Peyer's patch (tissue), 4 donors: ENCODE results near the gene ACAA2. TPM values are rescaled to one million over a fixed set of nuclear protein-coding genes. Genes with fewer than 3 reads are reported as not detected.
A peak's percentile ranks its signal among the peaks of the same experiment; 100 is the strongest.

Source experiments
- DNase-seq, 3 donors: peaks; one replicate each; pipeline ENCODE4 v3.0.0-alpha.2; 2017 to 2019
- H3K27ac ChIP-seq, 4 donors: fragments of 200-600 bp; sonication (generic); one replicate each; pipeline ENCODE4 v1.5.1; 2016 to 2019
- H3K27me3 ChIP-seq, 2 donors: fragments of 200-600 bp; sonication (generic); one replicate each; pipeline ENCODE4 v1.5.1; 2019
- H3K36me3 ChIP-seq, 3 donors: fragments of 200-600 bp; sonication (generic); one replicate each; pipeline ENCODE4 v1.5.1; 2016 to 2019
- H3K4me1 ChIP-seq, 4 donors: fragments of 200-600 bp; sonication (generic); one replicate each; pipeline ENCODE4 v1.5.1; 2016 to 2019
- H3K4me3 ChIP-seq, 4 donors: fragments of 200-600 bp; sonication (generic); 1 replicate in 3 of 4; 2 replicates in 1 of 4; pipeline ENCODE4 v1.5.1; 2016 to 2019; ENCODE audit warnings: mild to moderate bottlenecking in 1 of 4
- H3K9me3 ChIP-seq, 4 donors: fragments of 200-600 bp; sonication (generic); one replicate each; pipeline ENCODE4 v1.5.1; 2016 to 2019; ENCODE audit warnings: mild to moderate bottlenecking in 1 of 4
- POLR2A ChIP-seq, 2 donors: fragments of 450-650 bp; IDR thresholded peaks; one replicate each; pipeline ENCODE4 v1.5.1; 2017; ENCODE audit warnings: antibody characterized with exemption in 2 of 2, mild to moderate bottlenecking in 2 of 2, moderate library complexity in 2 of 2
- total RNA-seq, 4 donors: library from RNA; depleted of rRNA; stranded (reverse); fragments of >200 nt; gene quantifications; one replicate each; pipeline ENCODE4 v1.1.0, GENCODE V29; 2016
- TF ChIP-seq, protein P1 (sequence below), 6 experiments: fragments of 450-650 bp in 4 of 6; fragments of 200-600 bp in 2 of 6; sonication (generic) in 1 of 6; IDR thresholded peaks; one replicate each; pipeline ENCODE4 v1.5.1; 2017 to 2019; ENCODE audit warnings: antibody characterized with exemption in 6 of 6, mild to moderate bottlenecking in 3 of 6, moderate library complexity in 1 of 6

Gene ACAA2
- total RNA-seq, 4 donors from 2014 or later: 97.4 to 257 (median 143) TPM

GRCh38 chr18:49778826-49779465 is 34.4 kb downstream of the ACAA2 start:
- Histone ChIP-seq H3K36me3 (peaks cover 0 to 42% (median 0%) of the 10 kb centered on the region in 3 donors), H3K27me3 (no peaks in the 10 kb centered on the region), H3K4me1 (no peaks in the 10 kb centered on the region), H3K4me3 (no peak overlapping the region), H3K9me3 (peaks cover 0 to 3% (median 0%) of the 10 kb centered on the region in 4 donors), H3K27ac (no peak overlapping the region)
- TF ChIP-seq, protein P1, sequence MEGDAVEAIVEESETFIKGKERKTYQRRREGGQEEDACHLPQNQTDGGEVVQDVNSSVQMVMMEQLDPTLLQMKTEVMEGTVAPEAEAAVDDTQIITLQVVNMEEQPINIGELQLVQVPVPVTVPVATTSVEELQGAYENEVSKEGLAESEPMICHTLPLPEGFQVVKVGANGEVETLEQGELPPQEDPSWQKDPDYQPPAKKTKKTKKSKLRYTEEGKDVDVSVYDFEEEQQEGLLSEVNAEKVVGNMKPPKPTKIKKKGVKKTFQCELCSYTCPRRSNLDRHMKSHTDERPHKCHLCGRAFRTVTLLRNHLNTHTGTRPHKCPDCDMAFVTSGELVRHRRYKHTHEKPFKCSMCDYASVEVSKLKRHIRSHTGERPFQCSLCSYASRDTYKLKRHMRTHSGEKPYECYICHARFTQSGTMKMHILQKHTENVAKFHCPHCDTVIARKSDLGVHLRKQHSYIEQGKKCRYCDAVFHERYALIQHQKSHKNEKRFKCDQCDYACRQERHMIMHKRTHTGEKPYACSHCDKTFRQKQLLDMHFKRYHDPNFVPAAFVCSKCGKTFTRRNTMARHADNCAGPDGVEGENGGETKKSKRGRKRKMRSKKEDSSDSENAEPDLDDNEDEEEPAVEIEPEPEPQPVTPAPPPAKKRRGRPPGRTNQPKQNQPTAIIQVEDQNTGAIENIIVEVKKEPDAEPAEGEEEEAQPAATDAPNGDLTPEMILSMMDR (IDR thresholded peaks at IDR 0.05): no peak
- TF ChIP-seq POLR2A (IDR thresholded peaks at IDR 0.05): no peak
- DNase-seq: no peak

DNA sequence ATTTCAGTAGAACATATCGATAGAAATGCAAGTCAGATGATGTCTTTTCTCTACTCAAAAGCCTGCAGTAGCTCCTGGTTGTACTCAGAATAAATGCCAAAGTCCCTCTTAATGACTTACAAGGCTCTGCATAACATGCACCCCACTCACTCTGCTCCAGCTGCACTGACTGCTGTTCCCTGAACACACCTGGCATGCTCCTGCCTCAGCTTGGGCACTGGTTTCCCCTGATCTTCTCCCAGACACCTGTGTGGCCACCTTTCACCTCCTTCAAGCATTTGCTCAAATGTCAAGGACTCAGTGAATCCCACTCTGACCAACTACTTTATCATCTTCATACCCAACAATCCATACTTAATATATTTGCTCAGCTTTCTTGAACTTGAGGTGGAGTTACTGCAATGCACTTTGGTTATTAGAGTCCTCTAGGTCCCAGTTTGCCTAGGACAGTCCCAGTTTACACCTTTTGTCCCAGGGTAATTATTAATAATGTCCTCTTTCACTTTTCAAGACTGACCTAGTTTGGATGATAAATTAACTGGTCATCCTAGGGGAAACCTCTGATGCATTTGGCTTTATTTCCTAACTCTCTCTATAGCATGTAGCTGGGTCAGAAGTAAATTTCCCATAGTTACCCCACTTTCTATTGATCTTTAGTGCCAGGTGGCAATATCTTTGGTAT is 44.1 kb downstream of the ACAA2 start:
- no peak for DNase-seq
- Histone ChIP-seq H3K9me3 (no peaks in the 10 kb centered on the region), H3K36me3 (no peaks in the 10 kb centered on the region), H3K4me1 (no peaks in the 10 kb centered on the region), H3K4me3 (no peak overlapping the region), H3K27me3 (no peaks in the 10 kb centered on the region), H3K27ac (no peak overlapping the region)
- TF ChIP-seq, protein P1 (IDR thresholded peaks at IDR 0.05): no peak
- TF ChIP-seq POLR2A (IDR thresholded peaks at IDR 0.05): no peak

DNA sequence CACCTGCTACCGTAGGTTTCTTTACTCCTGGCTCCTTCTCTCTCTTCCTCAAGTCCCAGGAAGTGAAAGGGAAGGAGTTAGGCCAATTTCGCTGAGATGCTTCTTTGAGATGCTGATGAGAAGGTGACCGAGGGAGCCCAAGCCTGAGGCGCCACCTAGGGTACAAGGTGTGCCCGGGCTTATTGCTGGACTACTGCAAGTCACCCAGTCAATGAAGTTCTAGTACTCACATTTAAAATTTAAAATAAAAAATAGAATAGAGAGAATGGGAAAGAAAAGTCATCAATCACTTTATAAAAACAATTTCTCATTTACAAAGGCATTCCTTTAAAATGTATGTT is 45.3 kb downstream of the ACAA2 start:
- Histone ChIP-seq H3K36me3 (no peaks in the 10 kb centered on the region), H3K9me3 (no peaks in the 10 kb centered on the region), H3K4me3 (no peak overlapping the region), H3K4me1 (no peaks in the 10 kb centered on the region), H3K27ac (no peak overlapping the region), H3K27me3 (no peaks in the 10 kb centered on the region)
- peak in 2 of 3 donors; percentile 74 to 81 for DNase-seq
- TF ChIP-seq POLR2A (IDR thresholded peaks at IDR 0.05): no peak
- TF ChIP-seq, protein P1 (IDR thresholded peaks at IDR 0.05): peak in 4 of 6 experiments; percentile 41 to 74 (median 64)

DNA sequence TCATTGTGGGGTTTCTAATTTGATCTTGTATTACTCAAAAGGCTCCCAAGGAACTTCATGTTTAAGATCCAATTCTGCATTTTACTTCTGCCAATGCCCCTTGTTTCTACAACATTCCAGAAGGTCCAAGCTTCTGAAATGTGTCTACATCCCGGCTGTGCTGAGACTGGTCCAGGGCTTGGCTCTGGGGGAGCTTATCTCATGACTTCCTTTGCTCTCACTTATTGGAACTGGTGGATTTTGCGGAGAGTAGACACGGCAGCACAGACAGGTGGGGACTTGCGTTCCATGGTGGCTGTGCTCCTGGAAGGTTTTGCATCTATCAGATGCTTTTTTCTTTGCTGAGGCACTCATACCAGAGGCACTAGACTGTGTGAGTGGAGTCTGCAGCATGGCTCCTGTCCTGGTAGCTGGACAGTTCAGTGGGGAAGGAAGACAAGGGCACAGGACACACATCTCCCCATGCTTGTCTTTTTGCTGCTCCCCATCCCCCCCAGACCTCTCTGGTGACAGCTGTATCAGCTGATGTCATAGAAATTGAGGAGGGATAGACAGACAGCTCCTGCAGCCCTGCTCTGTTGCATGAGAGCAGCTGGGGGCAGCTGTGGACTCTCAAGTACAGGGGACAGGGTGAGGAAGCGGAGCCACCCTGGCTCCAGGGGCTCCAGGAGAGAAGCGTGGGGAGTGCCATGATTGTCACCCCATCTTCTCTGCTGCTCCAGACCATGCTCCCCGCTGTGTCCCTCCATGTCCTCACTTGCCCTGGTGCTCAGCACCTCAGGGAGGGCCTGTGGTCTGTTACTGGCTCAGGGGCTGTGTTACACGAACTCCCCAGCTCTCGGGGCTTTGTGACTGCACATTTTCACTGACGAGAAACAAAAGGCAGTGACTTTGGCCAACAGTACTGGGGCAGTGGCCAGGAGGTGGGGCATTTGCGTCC is 46.0 kb downstream of the ACAA2 start:
- TF ChIP-seq POLR2A (IDR thresholded peaks at IDR 0.05): no peak
- TF ChIP-seq, protein P1 (IDR thresholded peaks at IDR 0.05): no peak
- Histone ChIP-seq H3K9me3 (no peaks in the 10 kb centered on the region), H3K4me3 (no peak overlapping the region), H3K4me1 (no peaks in the 10 kb centered on the region), H3K36me3 (no peaks in the 10 kb centered on the region), H3K27me3 (no peaks in the 10 kb centered on the region), H3K27ac (no peak overlapping the region)
- DNase-seq: no peak

DNA sequence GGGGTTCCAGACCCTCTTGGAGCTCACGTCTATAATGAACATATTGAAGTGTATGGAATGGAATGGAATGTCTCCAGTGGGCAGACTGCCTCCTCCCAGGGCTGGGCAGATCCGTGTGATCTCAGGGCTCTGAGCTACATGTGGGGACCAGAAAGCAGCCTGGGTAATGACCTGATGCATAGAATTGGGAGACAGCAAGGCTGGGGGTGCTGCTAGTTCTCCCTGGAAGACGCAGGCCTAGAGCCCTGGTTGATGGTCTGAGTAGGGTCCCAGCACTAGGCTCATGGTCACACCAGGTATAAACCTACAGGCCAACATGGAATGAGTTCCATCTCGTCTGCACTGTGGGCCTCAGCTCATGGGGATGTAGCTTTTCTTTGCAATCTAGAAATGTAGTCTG is 46.7 kb downstream of the ACAA2 start:
- TF ChIP-seq, protein P1 (IDR thresholded peaks at IDR 0.05): no peak
- TF ChIP-seq POLR2A (IDR thresholded peaks at IDR 0.05): no peak
- DNase-seq: no peak
- Histone ChIP-seq H3K9me3 (no peaks in the 10 kb centered on the region), H3K4me1 (no peaks in the 10 kb centered on the region), H3K27ac (no peak overlapping the region), H3K27me3 (no peaks in the 10 kb centered on the region), H3K4me3 (no peak overlapping the region), H3K36me3 (no peaks in the 10 kb centered on the region)
